ENCODE measurements around the gene FBXL13. TPM values are rescaled to one million over a fixed set of nuclear protein-coding genes. Genes with fewer than 3 reads are reported as not detected.

FBXL13 gene
- total RNA-seq, 1 donor, result 2.2 TPM

DNA sequence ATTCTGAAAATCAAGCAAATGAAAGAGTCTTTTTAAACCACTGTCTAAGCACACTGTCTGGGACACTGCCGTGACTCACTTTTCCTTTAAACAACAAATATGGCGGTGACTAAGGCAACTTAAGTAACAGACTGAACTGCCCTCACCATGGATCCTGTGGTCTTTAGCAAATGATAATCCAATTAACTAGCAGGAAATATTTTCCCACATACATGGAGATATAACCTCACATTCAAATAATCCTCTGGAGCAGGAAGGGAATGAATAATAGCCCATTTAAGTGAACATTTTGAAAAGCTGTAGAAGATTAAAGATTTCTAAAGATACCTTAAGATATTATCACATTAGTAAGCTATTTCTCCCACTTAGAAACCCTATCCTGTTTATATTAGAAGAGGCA lies 202.1 kb downstream of the FBXL13 start:
- Histone ChIP-seq H4K20me1 (ENCODE audit: insufficient read depth, low read length) (no peaks in the 10 kb centered on the region), H3K4me1 (ENCODE audit: insufficient read depth, low read length) (peaks cover 48% of the 10 kb centered on the region), H2AFZ (ENCODE audit: low read length) (no peak overlapping the region), H3K4me3 (ENCODE audit: insufficient read depth, low read length) (no peak overlapping the region), H3K9me3 (ENCODE audit: low read depth, low read length) (no peaks in the 10 kb centered on the region), H3K36me3 (ENCODE audit: insufficient read depth, low read length) (no peaks in the 10 kb centered on the region), H3K79me2 (ENCODE audit: insufficient read depth, low read length) (no peaks in the 10 kb centered on the region), H3K4me2 (ENCODE audit: insufficient read depth, low read length) (peak overlapping the region; percentile 43), H3K27me3 (ENCODE audit: insufficient read depth, low read length) (no peaks in the 10 kb centered on the region), H3K27ac (ENCODE audit: low read depth, low read length) (peak overlapping the region; percentile 93)
- peak; percentile 71 for DNase-seq (ENCODE audit: insufficient read length, low spot score, missing footprints)
- no peak for TF ChIP-seq CTCF (IDR thresholded peaks at IDR 0.05; ENCODE audit: extremely low read depth, low read depth, low read length)

GRCh38 chr7:102869195-102869594 lies 205.4 kb downstream of the FBXL13 start:
- H4K20me1 ChIP-seq (ENCODE audit: insufficient read depth, low read length), result no peaks in the 10 kb centered on the region
- H3K9me3 ChIP-seq (ENCODE audit: low read depth, low read length), result no peaks in the 10 kb centered on the region
- no peak overlapping the region for H3K4me2 ChIP-seq (ENCODE audit: insufficient read depth, low read length)
- no peak overlapping the region for H2AFZ ChIP-seq (ENCODE audit: low read length)
- H3K27ac ChIP-seq (ENCODE audit: low read depth, low read length), result no peak overlapping the region
- TF ChIP-seq CTCF (IDR thresholded peaks at IDR 0.05; ENCODE audit: extremely low read depth, low read depth, low read length), result no peak
- H3K36me3 ChIP-seq (ENCODE audit: insufficient read depth, low read length), result no peaks in the 10 kb centered on the region
- peaks cover 27% of the 10 kb centered on the region for H3K4me1 ChIP-seq (ENCODE audit: insufficient read depth, low read length)
- H3K4me3 ChIP-seq (ENCODE audit: insufficient read depth, low read length), result no peak overlapping the region
- H3K79me2 ChIP-seq (ENCODE audit: insufficient read depth, low read length), result no peaks in the 10 kb centered on the region
- no peak for DNase-seq (ENCODE audit: insufficient read length, low spot score, missing footprints)
- no peaks in the 10 kb centered on the region for H3K27me3 ChIP-seq (ENCODE audit: insufficient read depth, low read length)

DNA sequence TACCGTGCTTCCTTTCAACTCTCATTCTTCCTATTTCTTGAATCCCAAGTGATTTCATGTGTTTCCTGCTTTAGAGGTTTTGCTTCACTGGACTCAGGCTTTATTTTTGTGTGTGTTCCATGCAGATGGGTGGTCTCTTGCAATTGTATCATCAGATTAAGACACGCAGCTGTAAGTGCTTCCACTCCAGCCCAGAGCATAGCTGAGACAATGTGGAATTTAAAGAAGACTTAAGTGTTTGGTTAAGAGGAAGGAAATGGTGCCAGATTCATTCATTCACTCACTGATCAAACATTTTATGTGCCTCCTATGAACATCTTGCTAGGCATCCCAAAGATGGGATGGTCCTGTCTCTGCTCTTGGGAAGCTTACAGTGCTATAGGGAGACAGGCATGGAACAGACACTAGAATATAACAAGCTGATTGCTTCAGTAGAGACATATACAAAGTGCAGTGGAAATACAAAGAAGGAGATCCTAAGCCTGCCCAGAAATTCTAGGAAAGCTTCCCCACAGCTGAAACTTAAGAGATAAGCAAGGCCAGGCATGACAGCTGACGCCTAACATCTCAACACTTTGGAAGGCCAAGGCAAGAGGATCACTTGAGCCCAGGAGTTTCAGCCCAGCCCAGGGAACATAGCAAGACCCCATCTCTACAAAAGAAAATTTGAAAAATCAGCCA lies 207.9 kb downstream of the FBXL13 start:
- TF ChIP-seq CTCF (IDR thresholded peaks at IDR 0.05; ENCODE audit: extremely low read depth, low read depth, low read length), result no peak
- Histone ChIP-seq H3K27ac (ENCODE audit: low read depth, low read length) (no peak overlapping the region), H3K9me3 (ENCODE audit: low read depth, low read length) (no peaks in the 10 kb centered on the region), H2AFZ (ENCODE audit: low read length) (no peak overlapping the region), H3K4me2 (ENCODE audit: insufficient read depth, low read length) (no peak overlapping the region), H3K36me3 (ENCODE audit: insufficient read depth, low read length) (no peaks in the 10 kb centered on the region), H3K4me1 (ENCODE audit: insufficient read depth, low read length) (peaks cover 3% of the 10 kb centered on the region), H3K79me2 (ENCODE audit: insufficient read depth, low read length) (no peaks in the 10 kb centered on the region), H4K20me1 (ENCODE audit: insufficient read depth, low read length) (no peaks in the 10 kb centered on the region), H3K27me3 (ENCODE audit: insufficient read depth, low read length) (no peaks in the 10 kb centered on the region), H3K4me3 (ENCODE audit: insufficient read depth, low read length) (no peak overlapping the region)
- DNase-seq (ENCODE audit: insufficient read length, low spot score, missing footprints), result no peak

GRCh38 chr7:102864958-102865357 lies 209.6 kb downstream of the FBXL13 start:
- no peaks in the 10 kb centered on the region for H3K36me3 ChIP-seq (ENCODE audit: insufficient read depth, low read length)
- H3K4me2 ChIP-seq (ENCODE audit: insufficient read depth, low read length), result no peak overlapping the region
- no peaks in the 10 kb centered on the region for H3K79me2 ChIP-seq (ENCODE audit: insufficient read depth, low read length)
- H3K27me3 ChIP-seq (ENCODE audit: insufficient read depth, low read length), result no peaks in the 10 kb centered on the region
- DNase-seq (ENCODE audit: insufficient read length, low spot score, missing footprints), result no peak
- H3K4me3 ChIP-seq (ENCODE audit: insufficient read depth, low read length), result no peak overlapping the region
- no peaks in the 10 kb centered on the region for H3K4me1 ChIP-seq (ENCODE audit: insufficient read depth, low read length)
- no peak overlapping the region for H3K27ac ChIP-seq (ENCODE audit: low read depth, low read length)
- no peak for TF ChIP-seq CTCF (IDR thresholded peaks at IDR 0.05; ENCODE audit: extremely low read depth, low read depth, low read length)
- H2AFZ ChIP-seq (ENCODE audit: low read length), result no peak overlapping the region
- H3K9me3 ChIP-seq (ENCODE audit: low read depth, low read length), result no peaks in the 10 kb centered on the region
- H4K20me1 ChIP-seq (ENCODE audit: insufficient read depth, low read length), result no peaks in the 10 kb centered on the region

All from osteoblast (primary cell).